Measurements from ENCODE around the gene GNPNAT1.

DNA sequence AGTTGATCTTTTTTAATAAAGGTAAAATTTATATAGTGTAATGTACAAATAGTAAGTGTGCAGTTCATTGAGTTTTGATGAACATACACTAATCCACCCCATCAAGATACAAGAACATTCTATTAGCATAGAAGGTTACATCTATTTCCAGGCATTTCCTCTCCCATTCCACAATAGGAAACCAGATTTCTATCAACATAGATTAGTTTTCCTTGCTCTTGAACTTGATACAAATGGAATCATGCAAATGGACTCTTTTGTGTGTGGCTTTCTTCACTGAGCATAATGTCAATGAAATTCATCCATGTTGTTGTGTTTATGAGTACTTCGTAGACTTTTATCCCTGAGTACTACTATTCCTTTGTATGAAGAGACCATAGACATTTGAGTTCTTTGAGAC is 50.7 kb downstream of the GNPNAT1 start:
- TF ChIP-seq EZH2 (IDR thresholded peaks at IDR 0.05): no peak
- no peak for TF ChIP-seq POLR2AphosphoS5 (IDR thresholded peaks at IDR 0.05; ENCODE audit: borderline replicate concordance, low read depth, low read length)
- TF ChIP-seq FOXP2 (optimal IDR thresholded peaks at IDR 0.05; ENCODE audit: control extremely low read depth, extremely low read length, insufficient read depth): no peak

Measured in SK-N-MC (cell line).